Superior temporal gyrus (tissue), 1 donor: ENCODE measurements around the gene GMPPA.
A peak's percentile ranks its signal among the peaks of the same experiment; 100 is the strongest.

Experiments used
- DNase-seq: peaks from one replicate; pipeline ENCODE4 v3.0.0-alpha.2; 2016; ENCODE audit errors: extremely low spot score

The GMPPA gene

DNA sequence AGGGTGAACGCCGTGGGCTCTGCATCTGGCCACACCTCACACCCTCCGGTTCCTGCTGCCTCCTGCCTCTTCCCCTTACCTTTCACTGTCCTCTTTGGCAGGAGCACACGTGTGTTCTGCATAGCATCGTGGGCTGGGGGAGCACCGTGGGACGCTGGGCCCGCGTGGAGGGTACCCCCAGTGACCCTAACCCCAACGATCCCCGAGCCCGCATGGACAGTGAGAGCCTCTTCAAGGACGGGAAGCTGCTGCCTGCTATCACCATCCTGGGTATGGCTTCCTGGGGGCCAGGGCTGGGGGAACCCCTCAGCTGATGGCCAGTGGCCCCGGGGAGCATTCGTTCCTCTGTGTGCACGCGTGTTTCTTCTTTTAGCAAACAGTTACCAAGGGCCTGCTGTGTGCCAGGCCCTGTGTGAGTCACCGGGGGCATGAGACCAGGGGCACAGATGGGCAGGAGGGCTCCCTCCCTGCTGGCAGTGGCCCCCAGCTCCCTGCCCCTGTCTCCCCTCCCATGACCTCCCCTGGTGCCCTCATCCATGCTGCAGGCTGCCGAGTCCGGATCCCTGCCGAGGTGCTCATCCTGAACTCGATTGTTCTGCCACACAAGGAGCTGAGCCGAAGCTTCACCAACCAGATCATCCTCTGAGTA lies 7.6 kb downstream of the GMPPA start:
- no peak for DNase-seq

DNA sequence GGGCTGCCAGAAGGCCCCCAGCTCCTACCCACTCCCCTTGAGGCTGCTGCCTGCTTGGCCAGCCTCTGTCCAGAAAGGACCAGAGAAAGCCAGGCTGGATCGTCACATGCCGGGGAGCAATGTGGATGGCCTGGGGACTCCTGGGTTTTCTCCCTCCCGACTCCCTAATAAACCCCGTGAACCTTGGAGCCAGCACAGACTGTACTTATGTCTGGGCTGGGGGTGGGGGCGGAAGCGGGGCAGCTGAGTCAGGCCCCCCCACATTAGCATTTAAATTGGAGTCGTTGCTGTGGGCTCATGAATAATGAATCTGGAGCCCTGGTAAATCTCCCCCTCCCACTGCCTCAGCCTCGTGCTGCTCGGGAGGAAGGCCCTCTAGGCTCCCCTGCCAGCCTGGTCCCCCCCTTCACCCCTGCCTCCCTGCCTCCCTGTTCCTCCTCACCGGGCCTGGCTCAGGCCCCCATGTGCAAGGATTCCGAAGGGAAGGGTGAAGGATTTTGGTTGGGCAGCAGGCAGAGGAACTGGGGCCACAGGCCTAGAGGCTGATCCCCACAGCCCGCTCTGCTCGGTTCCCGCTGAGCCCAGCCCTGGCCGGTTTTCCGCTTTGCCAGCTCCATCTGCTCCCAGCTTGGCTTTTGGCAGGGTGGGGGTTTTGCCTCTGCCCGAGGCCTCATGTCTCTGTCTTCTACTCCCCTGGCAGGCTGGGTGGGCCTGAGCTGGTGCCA lies 8.3 kb downstream of the GMPPA start:
- no peak for DNase-seq

DNA sequence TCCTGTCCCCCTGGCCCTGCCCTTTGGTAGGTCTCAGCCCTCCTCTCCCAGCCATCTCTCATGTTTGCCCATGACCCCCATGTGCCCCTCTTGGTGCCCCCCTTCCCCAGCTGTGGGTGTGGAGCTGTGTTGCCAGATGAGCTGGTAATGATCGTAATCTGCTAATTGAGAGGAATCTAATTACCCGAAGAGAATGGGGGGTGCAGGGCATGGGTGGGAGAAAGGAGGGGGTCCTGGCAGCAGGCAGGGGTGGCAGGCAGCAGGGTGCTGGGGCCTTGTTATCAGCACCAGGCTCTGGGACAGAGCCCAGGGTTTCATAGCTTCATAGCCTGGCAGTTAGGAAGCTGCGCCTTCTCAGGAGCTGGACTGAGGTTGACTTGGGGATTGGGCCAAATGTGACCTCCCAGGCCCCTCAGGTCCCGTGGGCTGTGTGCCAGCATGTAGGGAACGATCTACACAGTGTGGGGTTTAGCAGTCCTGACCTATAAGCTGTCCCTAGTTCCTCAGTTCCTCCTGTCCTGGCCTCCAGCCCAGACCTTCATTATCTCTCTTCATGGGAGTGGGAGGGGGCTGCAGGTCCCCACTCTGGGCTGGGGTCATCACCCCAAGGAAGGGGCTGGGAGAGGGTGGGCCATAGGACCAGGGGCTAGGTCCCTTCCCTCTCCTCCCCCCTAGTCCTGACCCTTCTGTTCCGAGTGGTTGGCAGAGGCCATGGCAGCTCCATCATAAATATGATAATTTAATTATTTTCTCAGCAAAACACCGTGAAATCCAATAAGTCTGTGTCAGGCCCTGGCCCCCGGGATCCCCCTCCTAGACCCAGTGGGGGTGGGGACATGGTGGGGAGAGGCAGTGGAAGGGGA lies 9.1 kb downstream of the GMPPA start:
- DNase-seq = no peak

DNA sequence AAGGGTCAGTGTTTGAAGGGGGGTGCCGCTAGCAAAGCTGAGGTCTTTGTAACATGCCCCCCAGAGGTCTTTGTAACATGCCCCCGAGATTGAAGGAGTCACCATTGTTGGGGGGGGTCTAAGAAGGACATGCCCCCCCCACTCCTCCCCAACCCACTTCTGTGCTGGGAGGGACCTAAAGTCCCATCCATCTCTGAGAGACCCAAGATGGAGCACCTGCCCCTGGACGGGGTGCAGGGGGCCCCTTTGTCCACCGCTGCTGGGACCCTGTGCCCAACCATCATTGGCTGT lies 9.7 kb downstream of the GMPPA start:
- no peak for DNase-seq

DNA sequence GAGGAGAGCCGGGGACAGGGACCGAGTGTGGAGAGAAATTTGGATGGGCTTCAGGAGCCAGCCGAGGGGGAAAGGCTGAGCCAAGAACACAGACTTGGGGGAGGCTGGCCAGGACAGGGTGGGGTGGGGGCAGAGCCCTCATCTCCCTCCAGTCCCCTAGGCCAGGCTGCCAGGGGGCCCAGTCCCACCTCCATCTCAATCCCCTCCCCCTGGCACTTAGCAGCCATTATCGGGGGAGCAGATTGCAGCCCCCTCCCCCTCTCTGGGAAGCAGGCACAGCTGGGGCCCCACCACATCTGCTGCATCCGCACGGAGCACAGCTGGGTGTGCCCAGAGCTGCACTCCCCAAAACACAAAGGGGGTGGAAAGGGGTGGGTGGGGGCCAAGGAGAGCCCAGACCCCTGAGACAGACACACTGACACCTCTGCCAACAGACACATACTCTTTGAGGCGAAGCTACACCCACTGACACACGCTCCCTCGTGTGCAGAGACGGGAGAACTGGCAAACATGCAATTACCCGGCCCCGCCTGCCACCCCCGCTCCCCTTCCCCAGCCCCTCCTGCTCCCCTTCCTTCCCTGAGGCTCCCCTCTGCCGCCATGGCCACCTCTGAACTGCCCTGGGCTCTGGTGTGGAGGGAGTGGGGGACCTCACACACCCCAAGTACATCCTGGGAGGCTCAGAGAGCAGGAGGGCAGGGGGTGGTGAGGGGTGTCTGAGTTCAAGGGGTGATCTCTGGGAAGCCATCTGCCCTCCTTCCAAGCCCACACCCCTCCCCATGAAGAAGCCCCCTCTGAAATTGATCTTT lies 10.5 kb downstream of the GMPPA start:
- no peak for DNase-seq

DNA sequence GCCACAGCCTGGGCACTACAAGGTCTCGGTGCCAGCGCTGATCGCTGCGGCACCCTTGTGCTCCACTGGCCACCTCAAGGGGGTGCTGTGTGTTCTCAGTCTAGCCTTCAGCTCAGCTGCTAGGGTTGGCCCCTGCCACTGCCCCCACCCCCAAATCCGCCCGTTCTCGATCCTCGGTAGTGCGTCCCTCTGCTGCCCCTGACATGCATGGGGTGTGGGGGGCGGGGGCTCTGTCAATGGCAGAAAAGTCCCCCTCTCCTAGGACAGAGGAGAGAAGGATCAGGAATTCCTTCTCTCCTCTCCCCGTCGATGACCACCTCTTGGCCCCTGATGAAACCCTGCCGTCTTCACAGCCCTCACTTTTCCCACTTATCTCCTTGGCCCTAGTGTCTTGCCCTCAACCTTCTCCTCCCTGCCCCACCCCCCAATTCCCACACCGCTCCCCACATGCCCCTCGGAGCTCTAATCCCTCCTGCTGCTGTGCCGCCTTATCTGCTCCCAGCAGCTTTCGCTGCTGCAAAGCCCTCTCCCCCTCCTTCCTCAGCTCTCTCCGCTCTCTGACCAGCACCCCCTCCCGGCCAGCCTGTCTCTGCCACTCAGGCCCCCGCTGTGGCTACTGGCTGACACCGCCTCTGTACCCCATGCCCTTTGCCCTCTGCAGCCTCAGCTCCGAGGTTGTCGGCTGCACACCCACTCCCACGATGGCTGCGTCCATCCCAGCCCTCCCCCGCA lies 11.3 kb downstream of the GMPPA start:
- DNase-seq = peak; percentile 77

DNA sequence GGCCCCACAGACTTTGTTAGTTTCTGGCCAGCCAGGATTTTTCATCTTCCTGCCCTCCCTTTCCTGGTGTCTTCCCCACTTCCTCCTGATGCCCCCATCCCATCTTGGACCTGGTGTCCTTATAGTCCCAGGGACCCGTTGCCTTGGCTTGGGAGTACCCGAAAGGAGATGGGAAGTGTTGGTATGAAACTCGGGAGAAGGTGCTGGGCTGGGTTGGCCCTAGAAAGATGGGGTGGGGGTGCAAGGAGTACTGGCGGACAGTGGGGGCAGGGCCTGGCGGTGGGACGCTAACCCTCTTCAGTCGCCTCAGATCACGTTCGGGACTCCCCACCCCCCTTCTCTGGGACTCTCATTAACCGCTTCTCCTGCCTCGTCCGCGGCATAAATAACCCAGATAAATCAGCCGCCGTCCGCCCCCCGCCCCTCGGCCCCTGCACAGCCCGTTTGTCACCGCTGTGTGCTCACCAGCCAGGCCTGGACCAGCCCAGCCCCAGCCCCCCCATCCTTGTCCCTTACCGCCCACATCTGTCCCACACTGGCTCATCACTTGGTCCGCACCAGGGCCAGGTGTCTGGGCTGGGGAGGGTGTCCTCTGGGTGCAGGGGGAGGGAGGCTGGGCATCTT lies 11.9 kb downstream of the GMPPA start:
- no peak for DNase-seq

DNA sequence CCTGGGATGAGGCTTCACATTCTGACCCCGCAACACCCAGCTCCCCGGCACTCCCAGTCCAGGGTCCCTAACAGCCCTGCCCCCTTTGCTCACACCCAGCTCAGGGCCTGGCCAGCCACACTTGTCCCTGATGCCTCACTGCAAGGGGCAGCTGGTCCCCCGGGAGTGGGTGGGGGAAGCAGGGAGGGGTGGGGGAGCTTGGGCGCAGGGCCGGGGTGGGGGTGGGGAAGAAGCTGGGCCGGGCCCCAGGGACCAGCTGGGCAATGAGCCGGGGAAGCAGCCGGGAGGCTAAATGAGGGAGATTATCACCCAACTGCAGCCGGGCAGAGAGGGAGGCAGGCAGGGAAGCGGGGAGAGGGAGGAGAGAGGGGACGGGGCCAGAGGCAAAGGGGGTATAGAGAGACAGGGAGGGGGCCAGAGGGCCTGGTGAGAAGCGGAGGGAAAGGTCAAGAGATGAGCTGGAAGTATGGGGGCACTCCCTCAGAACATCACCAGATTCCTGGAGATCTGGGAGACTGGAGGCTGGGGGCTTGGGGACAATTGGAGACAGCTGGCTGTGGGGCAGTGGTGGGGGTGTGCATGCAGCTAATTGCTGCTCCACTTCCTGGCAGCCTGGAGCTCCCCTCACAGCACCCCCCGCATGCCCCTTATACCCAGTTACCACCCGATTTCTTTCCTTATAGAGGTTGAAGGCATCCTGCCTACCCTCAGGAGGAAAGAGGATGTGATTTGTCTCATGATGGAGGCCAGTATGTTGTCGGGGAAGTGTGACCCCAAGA lies 13.0 kb downstream of the GMPPA start:
- no peak for DNase-seq

DNA sequence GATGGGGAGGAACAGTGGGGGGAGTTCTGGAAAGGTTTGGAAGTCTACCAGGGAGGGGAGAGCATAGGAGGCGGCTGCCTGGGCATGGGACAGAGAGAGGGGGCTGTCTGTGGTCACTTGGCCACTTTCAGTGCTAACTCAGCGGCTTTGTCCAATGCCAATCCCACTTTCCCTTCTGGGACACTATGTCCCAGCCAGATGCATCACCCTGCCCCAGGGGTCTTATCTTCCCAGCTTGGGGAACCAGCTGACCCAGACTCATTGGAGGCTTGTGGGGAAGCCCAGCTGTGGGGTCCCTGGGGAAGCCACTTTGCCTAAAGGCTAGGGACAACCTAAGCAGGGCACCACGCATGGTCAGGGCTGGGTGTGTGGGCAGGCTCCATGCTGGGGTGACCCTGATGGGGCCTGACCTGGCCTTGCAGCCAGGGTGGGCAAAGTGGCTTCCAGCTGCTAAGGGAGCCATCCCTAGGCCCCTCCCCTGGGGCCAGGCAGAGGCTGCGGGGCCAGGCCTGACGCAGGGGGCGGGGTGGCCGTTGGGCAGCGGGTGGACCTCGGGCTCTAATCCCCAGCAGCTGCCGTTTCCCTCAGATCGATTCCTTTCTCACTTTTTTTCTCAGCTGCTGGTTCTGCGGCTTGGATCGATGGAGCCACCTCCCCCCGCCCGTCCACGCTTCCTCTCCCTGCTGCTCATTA lies 14.0 kb downstream of the GMPPA start:
- no peak for DNase-seq

DNA sequence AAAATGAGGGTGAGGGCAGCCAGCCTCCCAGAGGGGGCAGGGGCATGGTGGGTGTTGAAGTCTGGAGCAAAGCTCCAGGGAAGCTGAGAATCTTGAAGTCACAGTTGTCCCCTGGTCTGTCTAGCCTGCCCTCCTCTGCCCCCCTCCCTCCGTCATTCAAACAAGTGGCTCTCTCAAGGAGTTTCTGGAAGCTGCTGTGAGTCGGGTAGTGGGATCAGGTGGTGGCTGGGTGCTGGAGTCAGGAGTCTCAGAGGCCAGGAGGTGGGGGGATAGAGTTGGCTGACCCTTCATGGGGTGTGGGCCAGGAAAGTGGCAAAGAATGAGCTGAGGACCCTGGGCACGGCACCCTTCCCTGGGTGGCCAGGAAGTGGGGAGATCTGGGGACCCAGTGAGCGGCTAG lies 15.1 kb downstream of the GMPPA start:
- DNase-seq = no peak

DNA sequence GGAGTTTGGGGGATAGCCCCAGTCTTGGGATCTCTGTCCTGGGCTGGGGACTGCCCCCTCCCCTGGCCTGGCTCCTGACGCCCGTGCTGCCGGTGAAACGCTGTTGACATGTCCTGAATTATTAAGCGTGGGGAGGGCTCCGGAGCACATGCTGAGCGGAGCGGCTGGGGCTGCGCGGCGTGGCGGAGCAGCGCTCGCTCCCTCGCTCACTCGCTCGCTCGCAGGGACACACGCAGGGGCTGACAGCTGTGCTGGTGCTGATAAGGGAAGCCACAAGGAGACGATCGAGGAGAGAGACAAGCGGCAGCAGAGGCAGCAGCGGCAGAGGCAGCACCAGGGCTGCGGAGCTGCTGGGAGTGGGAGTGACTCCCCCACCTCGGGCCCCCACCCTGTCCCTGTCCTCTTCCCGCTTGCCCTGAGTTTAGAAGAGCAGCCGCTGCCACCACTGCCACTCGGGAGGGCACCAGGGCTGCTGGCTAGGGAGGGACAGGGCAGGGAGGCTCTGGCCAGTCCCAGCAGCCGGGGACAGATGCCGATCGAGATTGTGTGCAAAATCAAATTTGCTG lies 15.6 kb downstream of the GMPPA start, which contains the start of gene ASIC4:
Gene ASIC4, plus strand, starts transcription at position 287 of the 566 bp plus-strand sequence. Its CDS starts 243 bp downstream, at position 530.
- no peak for DNase-seq

DNA sequence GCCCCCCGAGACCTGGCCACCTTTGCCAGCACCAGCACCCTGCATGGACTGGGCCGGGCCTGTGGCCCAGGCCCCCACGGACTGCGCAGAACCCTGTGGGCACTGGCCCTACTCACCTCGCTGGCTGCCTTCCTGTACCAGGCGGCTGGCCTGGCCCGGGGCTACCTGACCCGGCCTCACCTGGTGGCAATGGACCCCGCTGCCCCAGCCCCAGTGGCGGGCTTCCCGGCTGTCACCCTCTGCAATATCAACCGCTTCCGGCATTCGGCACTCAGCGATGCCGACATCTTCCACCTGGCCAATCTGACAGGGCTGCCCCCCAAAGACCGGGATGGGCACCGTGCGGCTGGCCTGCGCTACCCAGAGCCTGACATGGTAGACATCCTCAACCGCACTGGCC lies 16.1 kb downstream of the GMPPA start:
- DNase-seq = no peak

DNA sequence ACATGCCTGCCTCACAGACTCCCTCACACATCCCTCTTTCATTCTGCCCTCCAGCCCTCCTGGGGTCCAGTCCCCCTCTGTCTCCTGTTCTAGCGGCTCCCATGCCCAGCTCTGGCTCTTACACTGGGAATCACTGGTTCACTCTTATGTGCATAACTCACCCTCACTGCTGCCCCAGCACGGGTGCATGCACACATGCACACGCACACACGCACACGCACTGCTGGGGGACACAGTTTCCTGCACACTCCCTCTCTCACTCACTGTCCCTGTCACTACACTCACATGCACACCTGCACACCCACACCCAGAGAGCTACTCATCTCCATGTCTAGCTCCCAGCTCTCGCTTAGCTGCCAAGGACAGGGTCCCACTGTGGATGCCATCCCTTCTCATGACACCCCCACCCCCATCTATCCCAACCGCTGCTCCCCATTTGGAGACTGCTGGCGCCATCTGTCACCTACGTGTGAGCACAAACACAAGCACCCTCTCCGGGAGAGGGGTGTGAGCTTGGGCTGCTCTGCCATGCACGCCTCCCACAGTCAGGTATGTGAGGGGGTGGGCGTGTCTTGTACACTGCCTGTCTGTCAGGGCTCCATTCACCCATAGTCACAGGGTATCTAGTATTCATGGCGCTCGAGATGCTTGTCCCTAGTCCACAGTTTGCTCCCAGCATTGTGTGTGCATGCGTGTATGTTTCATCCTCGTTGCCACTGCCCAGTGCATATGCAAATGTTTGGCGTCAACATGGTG lies 17.4 kb downstream of the GMPPA start:
- no peak for DNase-seq

DNA sequence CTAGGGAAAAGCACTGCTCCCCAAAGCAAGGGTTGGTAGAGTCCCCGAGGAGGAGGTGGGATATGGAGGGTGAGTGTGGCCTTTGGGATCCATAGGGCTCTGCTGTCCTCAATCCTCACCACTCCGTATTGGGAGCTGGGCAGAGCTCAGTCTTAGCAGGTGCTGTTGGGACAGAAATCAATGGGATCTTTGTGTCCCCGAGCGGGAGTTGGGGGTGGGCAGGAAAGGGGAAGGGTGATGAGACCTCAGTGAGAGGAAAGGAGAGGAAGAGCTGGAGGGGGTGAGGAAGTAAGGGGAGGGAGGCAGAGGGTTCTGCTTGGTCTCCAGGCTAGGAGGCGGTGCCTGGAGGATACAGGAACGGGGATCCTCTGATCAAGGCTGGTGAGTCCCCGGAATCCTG lies 18.2 kb downstream of the GMPPA start:
- no peak for DNase-seq

DNA sequence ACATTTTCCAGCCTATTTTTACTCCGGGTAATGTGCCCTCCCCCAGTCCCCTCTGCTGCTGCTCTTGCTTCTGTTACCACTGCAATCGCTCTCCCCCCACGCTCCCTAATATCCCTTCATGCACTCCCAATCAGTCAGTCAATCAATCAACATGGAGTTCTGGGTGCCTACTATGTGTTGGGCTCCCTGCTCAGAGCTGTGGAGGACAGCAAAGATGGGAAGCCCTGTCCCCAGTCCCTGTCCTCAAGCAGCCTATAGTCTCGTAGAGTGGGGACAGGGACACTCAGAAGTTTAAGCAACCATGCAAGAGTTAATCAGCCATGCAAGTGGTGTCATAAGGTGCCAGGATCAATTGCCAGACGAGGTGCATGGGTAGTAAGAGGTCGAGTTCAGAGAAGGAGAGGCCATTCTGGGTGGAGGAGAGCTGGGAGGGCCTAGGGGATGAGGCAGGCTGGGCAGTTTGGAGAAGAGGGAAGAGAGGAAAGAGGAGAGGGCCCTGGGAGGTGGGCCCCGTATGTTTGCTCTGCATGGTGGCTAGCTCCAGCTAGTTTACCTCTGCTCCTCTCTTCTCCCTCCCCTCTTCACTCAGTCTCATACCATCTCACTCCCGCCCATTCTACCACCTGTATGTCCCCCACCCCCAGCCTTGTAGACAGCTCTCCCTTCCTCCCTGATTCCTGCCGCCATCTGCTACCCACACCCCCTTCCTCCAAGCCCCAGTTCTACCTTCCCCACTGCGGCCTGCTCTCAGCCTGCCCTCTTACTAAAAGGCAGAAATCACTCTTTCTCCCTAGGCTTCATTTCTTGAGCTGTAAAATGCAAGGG lies 19.5 kb downstream of the GMPPA start:
- DNase-seq = no peak

DNA sequence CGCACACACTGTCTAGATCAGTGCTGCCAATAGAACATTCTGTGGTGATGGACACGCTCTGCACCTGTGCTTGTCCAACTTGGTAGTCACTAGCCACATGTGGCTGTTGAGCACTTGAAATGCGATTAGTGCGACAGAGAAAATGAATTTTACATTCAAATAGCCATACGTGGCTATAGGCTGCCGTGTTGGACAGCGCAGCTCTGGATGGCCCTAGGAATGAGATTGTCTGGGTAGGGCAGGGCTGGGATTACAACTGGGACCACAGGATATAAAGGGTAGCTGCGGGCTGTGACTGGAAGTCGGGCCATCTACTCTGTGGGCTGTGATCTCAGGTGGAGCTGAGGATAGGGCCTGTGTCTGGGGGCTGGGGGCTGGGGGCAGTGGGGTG lies 20.8 kb downstream of the GMPPA start:
- DNase-seq = no peak

DNA sequence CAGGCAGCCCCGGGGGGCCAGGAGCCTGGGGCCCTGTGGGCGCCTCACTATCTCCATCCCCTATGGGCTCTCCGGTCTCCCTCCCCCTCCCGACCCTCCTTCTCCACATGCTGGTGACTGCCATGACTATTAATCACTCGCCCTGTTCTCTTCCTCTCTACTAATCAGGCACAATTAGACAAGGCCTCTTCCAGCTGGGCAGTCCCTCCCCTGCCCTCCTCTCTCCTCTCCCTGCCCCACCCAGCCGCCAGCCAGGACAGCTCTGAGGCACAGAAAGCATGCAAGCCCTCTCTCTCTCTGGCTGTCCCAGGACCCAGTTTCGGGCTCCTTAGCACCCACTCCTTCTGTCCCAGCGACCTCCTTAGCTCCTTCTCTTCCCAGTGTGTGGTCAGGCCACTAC lies 21.4 kb downstream of the GMPPA start:
- DNase-seq = no peak
